Measurements from ENCODE around the gene CBY2. TPM values are rescaled to one million over a fixed set of nuclear protein-coding genes. Genes with fewer than 3 reads are reported as not detected.
A peak's percentile ranks its signal among the peaks of the same experiment; 100 is the strongest.

Gene CBY2
- total RNA-seq, 6 experiments from 2014 or later, result not detected

GRCh38 chr13:45718992-45719391 is 16.9 kb downstream of the CBY2 start:
- no peak overlapping the region for H3K27ac ChIP-seq
- TF ChIP-seq POLR2A (IDR thresholded peaks at IDR 0.05), result no peak
- no peaks in the 10 kb centered on the region for H3K9me3 ChIP-seq
- intact Hi-C loops (cut with DNase I), result no loop called here
- H3K27me3 ChIP-seq, result no peaks in the 10 kb centered on the region
- no peak overlapping the region for H3K4me3 ChIP-seq
- ATAC-seq (peak in 1 of 4 donors; percentile 70), DNase-seq (no peak)
- no peaks in the 10 kb centered on the region for H3K4me1 ChIP-seq
- 14% methylated on average over 1 of the region's 1 CpG for WGBS (ENCODE audit: insufficient coverage, low coverage, low lambda C conversion rate, missing lambda C conversion rate)
- no peaks in the 10 kb centered on the region for H3K36me3 ChIP-seq

DNA sequence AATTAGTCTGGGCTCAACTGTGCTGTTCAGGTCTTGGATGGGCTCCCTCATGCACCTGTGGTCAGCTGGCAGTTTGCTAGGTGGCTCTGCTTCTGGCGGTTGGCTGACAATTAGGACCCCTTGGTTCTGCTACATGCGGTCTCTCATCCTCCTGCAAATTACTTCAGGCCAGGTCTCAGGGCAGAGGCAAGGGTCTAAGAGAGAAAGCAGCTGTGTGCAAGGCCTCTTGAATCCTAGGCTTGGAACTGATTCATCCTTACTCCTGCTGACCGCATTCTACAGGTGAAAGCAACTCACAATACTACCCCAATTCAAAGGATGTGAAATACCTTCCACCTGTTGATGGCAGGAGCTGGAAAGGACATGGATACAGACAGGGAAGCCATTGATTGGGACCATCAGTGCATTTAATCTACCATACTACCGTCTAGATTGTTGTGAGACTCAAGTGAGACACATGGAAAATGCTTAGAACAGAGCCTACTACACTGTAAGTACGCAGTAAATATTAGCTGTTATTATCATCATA is 19.1 kb downstream of the CBY2 start:
- Histone ChIP-seq H3K4me3 (no peak overlapping the region), H3K4me1 (no peaks in the 10 kb centered on the region), H3K27ac (no peak overlapping the region), H3K9me3 (no peaks in the 10 kb centered on the region), H3K27me3 (no peaks in the 10 kb centered on the region), H3K36me3 (no peaks in the 10 kb centered on the region)
- ATAC-seq, result no peak
- 60% methylated on average over 5 of the region's 5 CpGs for WGBS (ENCODE audit: insufficient coverage, low coverage, low lambda C conversion rate, missing lambda C conversion rate)
- no peak for DNase-seq
- intact Hi-C loops (cut with DNase I), result no loop called here
- TF ChIP-seq POLR2A (IDR thresholded peaks at IDR 0.05) (no peak), CTCF (IDR thresholded peaks at IDR 0.05) (no peak)

DNA sequence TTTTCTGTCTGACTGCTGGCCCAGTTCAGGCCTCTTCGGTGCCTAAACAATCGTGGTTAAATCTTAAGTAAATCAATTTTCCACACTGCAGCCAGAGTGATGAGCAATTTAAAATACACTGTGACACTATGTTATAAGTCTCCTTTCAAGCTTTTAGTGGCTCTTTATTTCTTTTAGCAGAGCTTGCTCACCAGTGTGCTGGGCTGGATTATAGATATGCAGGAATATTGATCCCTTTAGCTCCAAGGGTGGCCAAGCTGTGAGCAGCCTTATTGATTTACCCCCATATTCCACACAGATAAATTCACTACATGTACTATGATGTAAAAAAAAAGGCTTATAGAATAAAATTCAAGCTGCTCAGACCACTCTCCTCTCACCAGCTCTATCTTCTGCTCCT is 21.7 kb downstream of the CBY2 start:
- H3K4me3 ChIP-seq, result no peak overlapping the region
- intact Hi-C loops (cut with DNase I), result no loop called here
- H3K4me1 ChIP-seq, result no peaks in the 10 kb centered on the region
- 62% methylated on average over 2 of the region's 2 CpGs for WGBS (ENCODE audit: insufficient coverage, low coverage, low lambda C conversion rate, missing lambda C conversion rate)
- ATAC-seq (no peak), DNase-seq (no peak)
- H3K36me3 ChIP-seq, result no peaks in the 10 kb centered on the region
- no peaks in the 10 kb centered on the region for H3K9me3 ChIP-seq
- no peak for TF ChIP-seq CTCF (IDR thresholded peaks at IDR 0.05)
- TF ChIP-seq POLR2A (IDR thresholded peaks at IDR 0.05), result no peak
- H3K27me3 ChIP-seq, result no peaks in the 10 kb centered on the region
- H3K27ac ChIP-seq, result no peak overlapping the region

DNA sequence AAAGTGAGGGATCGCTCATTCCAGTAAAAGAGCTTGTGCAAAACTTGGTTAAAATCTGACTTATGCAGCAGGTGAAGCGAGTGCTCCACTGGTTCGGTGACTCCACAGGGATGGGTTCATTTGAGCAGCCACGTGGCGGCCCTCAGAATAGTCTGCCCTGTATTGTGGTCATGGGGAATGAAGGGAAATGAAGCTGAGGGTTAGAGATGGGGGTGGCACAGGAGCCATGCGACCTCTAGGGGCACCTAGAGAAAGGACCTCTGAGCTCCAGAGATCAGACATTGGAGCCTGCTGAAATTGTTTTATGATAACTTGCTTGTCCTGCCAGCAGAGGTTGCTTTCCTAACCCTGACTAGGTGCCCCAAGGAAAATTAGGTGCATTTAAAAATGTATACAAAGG is 26.6 kb downstream of the CBY2 start:
- no peaks in the 10 kb centered on the region for H3K36me3 ChIP-seq
- H3K27me3 ChIP-seq, result no peaks in the 10 kb centered on the region
- ATAC-seq (peak in 1 of 4 donors; percentile 31), DNase-seq (no peak)
- TF ChIP-seq POLR2A (IDR thresholded peaks at IDR 0.05) (no peak), CTCF (IDR thresholded peaks at IDR 0.05) (peak in 1 of 4 donors; percentile 8)
- H3K4me3 ChIP-seq, result no peak overlapping the region
- no peaks in the 10 kb centered on the region for H3K9me3 ChIP-seq
- no peaks in the 10 kb centered on the region for H3K4me1 ChIP-seq
- intact Hi-C loops (cut with DNase I), result no loop called here
- no peak overlapping the region for H3K27ac ChIP-seq
- 60% methylated on average over 6 of the region's 6 CpGs for WGBS (ENCODE audit: insufficient coverage, low coverage, low lambda C conversion rate, missing lambda C conversion rate)

- Histone ChIP-seq H3K36me3 (no peaks in the 10 kb centered on the region), H3K4me1 (no peaks in the 10 kb centered on the region), H3K27ac (no peak overlapping the region), H3K4me3 (no peak overlapping the region), H3K9me3 (no peaks in the 10 kb centered on the region), H3K27me3 (no peaks in the 10 kb centered on the region)
- DNase-seq (no peak), ATAC-seq (no peak)
- TF ChIP-seq CTCF (IDR thresholded peaks at IDR 0.05) (no peak), POLR2A (IDR thresholded peaks at IDR 0.05) (no peak)
- 60% methylated on average over 3 of the region's 3 CpGs for WGBS (ENCODE audit: insufficient coverage, low coverage, low lambda C conversion rate, missing lambda C conversion rate)
- intact Hi-C loops (cut with DNase I), result no loop called here
Observed at GRCh38 chr13:45731455-45731854, 29.3 kb downstream of the CBY2 start.

Measured in right lobe of liver (tissue), 6 donors.